Activated CD4-positive, alpha-beta T cell treated with anti-CD3 and anti-CD28 coated beads, Interleukin-10, Interleukin-2, amounts not matched to agents 100 ng/mL and 50 ng/mL, durations not matched to agents 16 hours and 8 hours (primary cell): ENCODE data around the gene MBNL2.

Source experiments
- DNase-seq: peaks from one replicate; pipeline ENCODE4 v3.0.0-alpha.2; 2020

The MBNL2 gene

DNA sequence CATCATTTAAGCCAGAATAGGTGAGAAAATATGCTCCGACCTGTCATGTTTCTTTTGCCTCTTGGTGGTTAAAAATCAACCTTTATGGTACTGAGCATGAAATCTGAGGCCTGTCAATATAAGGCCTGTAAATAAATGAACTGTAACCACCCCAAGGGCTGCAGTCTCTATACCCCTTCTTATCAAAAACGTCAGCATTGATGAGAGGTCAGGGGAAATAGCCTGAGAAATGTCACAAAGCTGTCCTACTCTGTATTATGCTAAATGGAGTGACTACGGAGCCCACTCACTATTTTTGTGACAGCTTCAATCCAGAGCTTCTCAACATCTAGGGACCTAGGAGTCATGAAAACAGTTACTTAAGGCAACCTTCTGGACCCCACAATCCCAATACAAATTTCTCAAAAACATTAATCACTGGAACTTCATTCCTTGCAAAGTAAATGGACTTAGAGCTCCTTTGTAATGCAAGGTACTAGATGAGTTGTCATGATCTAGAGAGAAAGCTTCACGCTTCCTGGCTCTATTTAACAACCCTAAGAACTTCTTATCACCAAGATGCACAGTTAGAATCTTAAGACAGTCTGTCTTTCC is 209.1 kb downstream of the MBNL2 start:
- DNase-seq, result no peak

DNA sequence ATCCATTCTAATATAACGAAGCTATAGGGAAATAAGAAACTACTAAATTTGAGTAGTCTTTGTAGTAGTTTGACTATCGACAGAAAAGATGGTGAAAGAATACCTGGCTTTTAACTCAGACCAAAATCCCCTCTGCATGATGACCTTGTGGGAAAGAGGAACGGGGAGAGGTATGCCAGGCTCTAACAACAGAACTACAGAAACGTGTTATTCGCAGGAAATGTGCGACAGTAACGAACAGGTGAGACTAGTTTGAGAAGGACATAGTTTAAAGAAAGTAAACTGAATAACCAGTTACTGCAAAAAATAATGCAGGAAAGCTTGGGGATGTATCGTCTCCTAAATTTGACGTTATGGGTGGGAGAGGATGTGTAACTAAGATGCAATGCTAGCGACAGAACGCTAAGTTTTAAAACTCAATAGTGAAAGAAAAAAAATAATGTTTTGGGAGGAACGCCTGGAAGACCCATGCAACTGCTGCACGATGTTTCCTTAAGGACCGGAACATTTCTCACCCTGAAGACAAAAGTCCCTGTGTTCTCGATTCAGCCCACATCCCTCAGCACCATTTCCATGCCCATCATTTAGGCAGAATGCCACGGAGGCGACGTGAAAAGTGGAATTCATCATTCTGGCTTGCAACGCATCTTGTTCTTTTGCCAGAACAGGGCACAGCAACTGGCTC is 210.2 kb downstream of the MBNL2 start:
- DNase-seq, result peak; percentile 14

DNA sequence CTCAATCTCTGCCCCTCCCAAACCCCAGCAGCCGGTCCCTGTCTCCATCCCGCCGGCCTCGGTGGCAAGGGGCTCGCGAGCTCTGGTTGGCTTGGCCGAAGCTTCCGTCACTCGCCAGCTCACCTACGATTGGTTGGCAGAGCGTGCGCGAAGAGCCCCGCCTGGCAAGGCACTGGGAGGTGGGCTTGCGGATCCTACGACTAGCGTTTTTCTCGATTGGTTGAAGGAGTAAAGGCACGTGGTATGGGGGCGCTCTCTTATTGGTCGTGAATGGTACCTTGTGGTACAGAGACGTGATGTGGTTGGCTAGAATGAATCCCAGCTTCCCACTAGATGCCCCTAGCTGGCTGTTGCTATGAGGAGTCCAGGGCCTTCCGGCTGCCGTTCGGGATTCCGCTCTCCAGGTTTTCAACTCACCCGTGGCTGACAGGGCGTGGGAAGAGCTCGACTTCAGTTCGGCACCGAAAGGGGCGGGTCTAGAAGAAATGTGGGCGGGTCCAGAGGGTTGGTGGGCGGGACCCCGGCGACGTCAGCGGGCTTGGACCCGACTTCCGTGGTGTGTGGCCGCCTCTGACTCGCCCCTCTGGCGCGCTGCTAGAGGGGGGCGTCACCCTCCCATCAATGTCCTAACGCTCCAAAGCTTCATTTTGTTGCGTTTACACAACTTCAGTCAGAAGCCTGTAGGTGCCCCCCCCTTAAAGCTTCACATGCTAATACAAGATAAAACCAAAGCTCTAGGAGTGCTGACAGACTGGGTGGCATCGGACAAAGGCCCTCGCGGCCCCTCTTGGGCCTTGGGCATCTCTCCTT is 211.0 kb downstream of the MBNL2 start:
- peak; percentile 99 for DNase-seq

DNA sequence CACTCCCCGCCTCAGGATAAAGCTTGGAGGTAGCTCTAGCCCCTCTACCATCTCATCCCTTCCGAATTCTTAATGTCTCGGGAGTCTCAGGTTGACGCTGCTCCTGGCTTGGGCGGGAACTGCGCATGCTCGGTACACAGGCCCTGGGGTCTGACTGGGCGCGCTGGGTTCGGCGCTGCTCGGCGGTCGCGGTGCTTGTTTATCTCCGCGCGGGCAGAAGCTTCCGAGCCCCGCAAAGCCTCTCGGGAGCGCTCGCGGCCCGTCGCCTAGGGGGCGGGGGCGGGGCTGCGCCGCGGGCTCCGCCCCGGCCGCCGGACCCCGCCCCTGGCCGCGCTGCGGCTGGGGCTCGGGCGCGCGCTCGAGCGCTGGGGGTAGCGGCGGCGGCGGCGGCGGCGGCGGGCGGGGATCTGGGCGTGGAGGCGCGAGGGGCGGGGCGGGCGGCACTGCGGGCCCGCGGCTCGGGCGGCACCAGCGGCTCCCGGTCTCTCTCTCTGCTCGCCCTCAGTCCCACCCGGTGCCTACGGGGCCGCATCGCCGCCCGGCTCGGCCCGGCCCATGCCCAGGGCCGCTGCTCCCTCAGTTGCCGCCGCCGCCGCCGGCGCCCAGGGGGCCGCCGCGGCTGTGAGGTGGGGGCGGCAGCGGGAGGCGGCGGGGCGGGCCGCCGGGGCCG is 211.7 kb downstream of the MBNL2 start, which contains the start of gene RAP2A:
TSS of gene RAP2A (plus strand) at position 443 of the 670 bp plus-strand sequence. CDS start 302 bp downstream, outside the sequence.
- DNase-seq, result peak; percentile 95

- DNase-seq, result peak; percentile 30
These were observed 212.5 kb downstream of the MBNL2 start for GRCh38 chr13:97434397-97435201.

- DNase-seq, result no peak
These were observed 213.2 kb downstream of the MBNL2 start for GRCh38 chr13:97435323-97435722.

GRCh38 chr13:97435794-97436193 is 213.7 kb downstream of the MBNL2 start:
- peak; percentile 80 for DNase-seq

- no peak for DNase-seq
These were observed 214.7 kb downstream of the MBNL2 start for GRCh38 chr13:97436845-97437244.

- peak; percentile 9 for DNase-seq
These were observed 215.6 kb downstream of the MBNL2 start for GRCh38 chr13:97437729-97438128.

- DNase-seq, result no peak
These were observed 216.9 kb downstream of the MBNL2 start for GRCh38 chr13:97438856-97439595.

DNA sequence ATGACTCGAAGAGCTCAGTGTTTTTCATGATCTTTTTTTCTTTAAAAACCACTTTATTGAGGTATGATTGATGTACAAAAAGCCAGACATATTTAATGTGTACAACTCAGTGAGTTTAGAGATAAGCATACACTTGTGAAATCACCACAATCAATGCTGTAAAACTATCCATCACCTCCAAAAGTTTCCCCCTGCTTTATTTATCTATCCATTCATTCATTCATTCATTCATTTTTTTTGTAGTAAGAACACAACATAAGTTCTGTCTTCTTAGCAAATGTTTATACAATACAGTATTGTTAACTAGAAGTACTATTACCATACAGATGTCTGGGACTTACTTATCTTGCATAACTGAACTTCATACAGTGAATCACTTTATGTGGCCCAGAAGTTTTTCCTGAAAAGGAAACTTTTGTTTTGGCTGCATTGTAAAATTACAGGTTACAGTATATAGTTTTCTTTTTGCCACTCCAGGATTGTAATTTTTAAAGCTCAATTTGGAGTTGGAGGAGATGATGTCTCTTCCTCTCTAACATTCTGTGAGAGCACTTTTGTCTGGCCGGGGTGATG is 218.6 kb downstream of the MBNL2 start:
- DNase-seq, result no peak

DNA sequence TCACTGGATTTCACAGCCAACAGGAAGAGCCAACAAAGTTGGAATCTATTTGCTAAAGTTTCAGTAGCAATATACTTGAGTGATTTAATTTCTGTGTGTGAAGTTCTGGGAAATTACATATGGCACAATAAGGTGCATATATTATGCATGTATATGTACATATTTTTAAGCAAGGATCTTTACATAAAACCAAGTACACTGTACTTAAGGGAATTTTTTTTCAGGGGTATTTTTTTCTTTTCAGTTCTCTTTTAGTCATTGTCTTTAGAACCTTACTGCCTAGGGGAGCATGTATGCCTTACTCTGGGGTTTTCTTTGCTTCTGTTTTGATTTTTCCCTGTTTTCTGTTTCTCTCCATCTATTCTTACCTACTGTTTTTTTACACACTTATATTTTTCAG is 219.2 kb downstream of the MBNL2 start:
- no peak for DNase-seq
